HG02588 (cell line): ENCODE results near the gene CERS4.
"Not testable (repeated sequence)": the region's sequence is repeated elsewhere in the genome, so short reads cannot be mapped to it uniquely, and the experiment has no call there.

ENCODE experiments used
- ATAC-seq: cut with Tn5 transposase; IDR thresholded peaks from one replicate; pipeline ENCODE4 v1.9.1; 2021; ENCODE audit warnings: mild to moderate bottlenecking, moderate library complexity; ENCODE audit not compliant: unreplicated experiment

The CERS4 gene

GRCh38 chr19:8259142-8259921 is 50.2 kb downstream of the CERS4 start:
- no peak for ATAC-seq

DNA sequence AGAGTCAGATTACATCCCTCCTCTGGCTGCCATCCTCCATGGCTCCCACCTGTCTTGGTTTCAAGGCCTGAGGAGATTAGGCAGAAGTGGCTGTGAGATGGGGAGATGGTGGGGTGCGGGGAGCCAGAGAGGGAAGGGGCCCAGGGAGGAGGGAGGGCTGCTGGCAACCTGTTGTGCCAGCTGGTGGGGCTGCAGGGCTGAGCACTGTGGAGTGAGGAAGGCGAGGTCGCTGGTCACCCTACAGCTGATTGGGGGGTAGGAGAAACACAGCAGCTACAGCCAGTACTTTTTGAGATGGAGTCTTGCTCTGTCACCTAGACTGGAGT is 50.7 kb downstream of the CERS4 start:
- no peak for ATAC-seq

- ATAC-seq, result no peak
Measured at GRCh38 chr19:8261347-8261746, 52.2 kb downstream of the CERS4 start.

DNA sequence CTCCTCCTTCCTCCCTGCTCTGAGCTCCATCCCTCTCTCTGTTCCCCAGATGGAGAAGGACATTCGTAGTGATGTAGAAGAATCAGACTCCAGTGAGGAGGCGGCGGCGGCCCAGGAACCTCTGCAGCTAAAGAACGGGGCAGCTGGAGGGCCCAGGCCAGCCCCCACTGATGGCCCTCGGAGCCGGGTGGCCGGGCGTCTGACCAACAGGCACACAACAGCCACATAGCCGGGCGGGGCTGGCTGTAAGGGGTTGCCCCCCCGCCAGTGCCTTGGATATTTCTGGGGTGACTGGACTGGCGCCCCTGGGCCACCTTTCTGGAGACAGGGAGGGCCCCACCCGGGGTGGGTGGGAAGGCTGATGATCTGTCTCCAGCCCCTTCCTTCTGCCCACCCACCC is 52.7 kb downstream of the CERS4 start:
- ATAC-seq, result no peak

- no peak for ATAC-seq
Measured at GRCh38 chr19:8262431-8262830, 53.3 kb downstream of the CERS4 start.

GRCh38 chr19:8264248-8264647 is 55.1 kb downstream of the CERS4 start:
- ATAC-seq, result not testable (repeated sequence)

- no peak for ATAC-seq
Measured at GRCh38 chr19:8265872-8266271, 56.7 kb downstream of the CERS4 start.

GRCh38 chr19:8269724-8270123 is 60.6 kb downstream of the CERS4 start:
- ATAC-seq, result no peak

DNA sequence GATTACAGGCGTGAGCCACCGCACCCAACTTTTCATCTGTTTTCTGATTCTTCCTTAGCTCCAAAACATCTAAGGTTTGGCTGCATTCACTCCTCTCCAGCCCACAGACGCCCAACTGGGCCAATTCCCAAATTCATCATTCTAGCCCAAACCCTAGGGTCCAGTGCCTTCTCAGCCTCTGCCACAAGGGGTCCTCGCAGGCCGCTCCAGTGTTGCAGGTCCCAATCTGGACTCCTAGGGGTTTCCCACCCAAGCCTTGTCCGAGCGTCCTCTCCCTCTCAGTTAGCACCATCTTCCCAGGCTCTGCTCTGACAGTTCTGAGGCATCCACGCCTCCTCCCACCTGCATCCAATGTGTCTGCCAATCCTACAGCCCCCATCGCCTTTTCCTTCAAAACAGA is 67.3 kb downstream of the CERS4 start:
- ATAC-seq, result not testable (repeated sequence)

DNA sequence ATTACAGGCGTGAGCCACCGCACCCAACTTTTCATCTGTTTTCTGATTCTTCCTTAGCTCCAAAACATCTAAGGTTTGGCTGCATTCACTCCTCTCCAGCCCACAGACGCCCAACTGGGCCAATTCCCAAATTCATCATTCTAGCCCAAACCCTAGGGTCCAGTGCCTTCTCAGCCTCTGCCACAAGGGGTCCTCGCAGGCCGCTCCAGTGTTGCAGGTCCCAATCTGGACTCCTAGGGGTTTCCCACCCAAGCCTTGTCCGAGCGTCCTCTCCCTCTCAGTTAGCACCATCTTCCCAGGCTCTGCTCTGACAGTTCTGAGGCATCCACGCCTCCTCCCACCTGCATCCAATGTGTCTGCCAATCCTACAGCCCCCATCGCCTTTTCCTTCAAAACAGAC is 82.2 kb downstream of the CERS4 start:
- not testable (repeated sequence) for ATAC-seq

- no peak for ATAC-seq
Measured at GRCh38 chr19:8302357-8302691, 93.2 kb downstream of the CERS4 start.

DNA sequence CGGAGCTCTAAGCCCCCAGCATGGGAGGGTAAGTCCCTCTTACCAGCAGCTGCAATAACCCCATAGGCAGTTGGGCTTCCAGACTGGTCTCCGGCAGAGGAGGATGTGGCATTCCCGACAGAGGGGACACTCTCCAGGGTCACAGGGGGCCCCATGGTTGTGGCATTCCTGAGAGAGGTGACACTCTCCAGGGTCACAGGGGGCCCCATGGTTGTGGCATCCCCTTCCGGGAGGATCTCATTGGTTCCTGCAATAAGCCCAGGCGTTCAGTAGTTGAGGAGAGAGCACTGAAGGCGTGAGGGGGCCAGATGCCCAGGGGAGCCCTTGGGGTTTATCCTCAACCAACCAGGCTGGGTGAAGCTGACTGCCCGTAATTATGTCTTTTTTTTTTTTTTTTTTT is 93.6 kb downstream of the CERS4 start:
- ATAC-seq, result no peak

DNA sequence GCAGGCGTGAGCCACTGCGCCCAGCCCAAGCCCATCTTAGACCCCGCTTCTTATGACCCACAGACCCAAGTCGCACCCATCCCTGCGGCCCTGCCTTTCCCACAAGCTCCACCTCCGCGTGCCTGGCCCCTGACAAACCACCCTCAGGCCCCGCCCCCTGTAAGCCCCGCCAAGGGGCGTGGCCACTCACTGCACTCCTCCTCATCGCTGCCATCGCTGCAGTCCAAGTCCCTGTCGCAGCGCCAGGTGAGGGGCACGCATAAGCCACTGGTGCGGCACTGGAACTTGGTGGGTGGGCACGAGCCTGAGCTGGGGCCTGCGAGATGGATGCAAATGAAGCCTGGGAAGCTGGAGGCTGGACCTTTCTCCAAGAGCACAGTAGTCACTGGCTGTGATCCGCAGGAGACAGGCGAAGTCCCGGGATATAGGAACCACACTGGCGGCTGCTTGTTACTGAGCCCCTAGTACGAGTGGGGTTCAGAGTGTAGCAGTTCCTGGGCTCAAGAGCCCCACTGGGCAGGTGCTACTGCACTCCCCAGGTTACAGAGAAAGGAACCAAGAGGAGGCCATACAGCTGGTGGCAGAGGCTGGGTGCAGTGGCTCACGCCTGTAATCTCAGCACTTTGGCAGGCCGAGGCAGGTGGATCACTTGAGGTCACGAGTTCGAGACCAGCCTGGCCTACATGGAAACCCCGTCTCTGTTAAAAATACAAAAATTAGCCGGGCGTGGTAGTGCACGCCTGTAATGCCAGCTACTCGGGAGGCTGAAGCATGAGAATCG is 95.9 kb downstream of the CERS4 start:
- no peak for ATAC-seq

DNA sequence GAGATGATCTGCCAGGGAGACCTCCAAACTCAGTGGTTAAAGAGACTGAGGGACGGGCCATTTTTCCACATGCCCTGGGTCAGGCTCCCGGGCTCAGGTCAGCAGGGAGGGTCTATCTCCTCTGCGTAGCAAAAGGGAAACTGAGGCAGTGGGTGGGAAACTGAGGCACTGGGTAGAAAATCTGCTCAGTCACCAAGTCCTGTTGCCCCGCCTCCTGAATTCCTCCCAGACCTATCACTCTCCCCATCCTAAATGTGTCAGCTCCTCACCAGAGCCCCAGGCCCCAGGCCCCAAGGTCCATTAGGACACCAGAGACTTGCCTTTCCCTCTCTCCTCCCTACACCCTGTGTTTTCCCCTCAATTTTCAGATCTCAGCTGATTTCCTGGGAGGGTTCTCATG is 96.6 kb downstream of the CERS4 start:
- ATAC-seq, result no peak

- ATAC-seq, result no peak
Measured at GRCh38 chr19:8306235-8307054, 97.3 kb downstream of the CERS4 start.

DNA sequence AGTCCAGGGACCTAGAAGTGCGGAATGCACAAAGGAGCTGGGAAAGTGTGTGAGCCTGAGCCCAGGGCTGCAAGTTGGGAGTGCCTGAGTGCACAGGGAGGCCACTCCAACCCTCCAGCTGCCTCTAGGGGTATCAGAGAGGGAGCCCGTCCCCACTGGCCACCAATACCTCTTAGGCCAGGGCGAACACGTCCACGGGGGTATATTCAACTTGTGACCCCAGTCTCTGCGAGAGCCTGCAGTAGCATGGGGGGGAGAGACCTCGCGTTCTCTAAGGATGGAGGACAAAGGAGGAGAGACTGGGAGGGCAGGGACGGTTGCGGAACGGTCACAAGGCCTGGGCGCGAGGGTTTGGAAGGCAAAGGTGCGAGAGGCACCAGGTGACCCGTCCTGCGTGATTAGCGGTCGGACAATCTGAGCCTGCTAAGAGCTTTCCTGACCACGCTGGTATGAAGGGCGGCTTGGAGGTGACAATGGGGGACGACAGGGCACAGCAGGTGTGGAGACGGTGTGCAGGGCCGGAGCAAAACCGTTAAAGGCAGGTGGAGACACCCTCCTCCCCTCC is 98.3 kb downstream of the CERS4 start:
- ATAC-seq, result no peak

- peak; percentile 73 for ATAC-seq
Measured at GRCh38 chr19:8307965-8308866, 99.0 kb downstream of the CERS4 start, which contains the start of gene CD320. Gene CD320 (minus strand): TSS chr19:8308358. CDS start chr19:8308290, 68 bp downstream.

- no peak for ATAC-seq
Measured at GRCh38 chr19:8308891-8309291, 99.7 kb downstream of the CERS4 start.

- no peak for ATAC-seq
Measured at GRCh38 chr19:8310342-8311055, 101.3 kb downstream of the CERS4 start.
